ENCODE measurements around the gene IQCM.

IQCM gene

DNA sequence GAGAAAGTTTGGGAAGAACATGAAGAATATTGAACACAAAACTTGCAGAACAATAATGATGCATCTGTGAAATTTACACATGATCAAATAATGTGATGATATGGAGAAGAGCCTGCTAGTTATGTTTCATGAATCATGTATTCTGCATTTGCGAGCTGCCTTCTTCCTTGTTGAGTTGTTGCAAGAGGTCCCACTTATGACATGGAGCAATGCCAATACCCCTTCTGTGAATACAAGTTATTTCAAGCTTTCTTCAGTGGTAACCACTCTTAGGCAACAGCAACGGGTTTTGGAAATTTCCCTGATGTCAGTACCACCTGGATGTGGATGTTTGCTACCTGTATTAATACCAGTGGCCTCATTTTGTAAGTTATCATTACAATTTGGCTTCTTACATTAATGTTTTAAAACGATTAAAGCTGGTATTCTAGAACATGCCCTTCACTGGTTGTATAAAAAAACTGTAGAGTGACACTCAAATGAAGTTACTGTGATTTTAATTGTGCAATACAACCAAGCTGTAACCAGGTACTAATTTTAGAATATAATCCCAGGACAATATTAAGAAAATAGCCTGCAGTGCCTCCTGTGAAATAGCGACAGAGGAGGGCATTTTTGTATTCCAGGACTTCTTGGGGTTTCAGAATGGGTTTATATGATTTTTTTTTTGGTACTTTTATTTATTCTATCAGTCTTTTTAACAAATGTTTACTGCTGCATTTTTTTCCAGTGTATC is 25.3 kb downstream of the IQCM start:
- H3K9me3 Mint-ChIP-seq = no peaks in the 10 kb centered on the region
- H3K36me3 Mint-ChIP-seq (ENCODE audit: low read depth) = no peaks in the 10 kb centered on the region

DNA sequence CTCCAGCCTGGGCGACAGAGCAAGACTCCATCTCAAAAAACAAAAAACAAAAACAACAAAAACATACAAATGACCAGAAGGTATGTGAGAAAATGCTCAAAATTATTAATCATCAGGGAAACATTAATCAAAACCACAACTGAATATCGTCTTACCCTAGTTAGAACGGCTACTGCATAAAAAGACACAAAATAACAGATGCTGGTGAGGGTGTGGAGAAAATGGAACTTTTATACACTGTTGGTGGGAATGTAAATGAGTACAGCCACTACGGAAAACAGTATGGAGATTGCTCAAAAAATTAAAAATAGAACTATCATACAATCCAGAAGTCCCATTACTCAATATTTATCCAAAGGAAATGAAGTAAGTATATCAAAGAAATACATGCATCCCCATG is 27.3 kb downstream of the IQCM start:
- H3K4me3 Mint-ChIP-seq = no peak overlapping the region
- H3K4me1 Mint-ChIP-seq = no peaks in the 10 kb centered on the region
- no peaks in the 10 kb centered on the region for H3K9me3 Mint-ChIP-seq
- no peaks in the 10 kb centered on the region for H3K27me3 Mint-ChIP-seq (ENCODE audit: low read depth)
- TF ChIP-seq, protein P1, sequence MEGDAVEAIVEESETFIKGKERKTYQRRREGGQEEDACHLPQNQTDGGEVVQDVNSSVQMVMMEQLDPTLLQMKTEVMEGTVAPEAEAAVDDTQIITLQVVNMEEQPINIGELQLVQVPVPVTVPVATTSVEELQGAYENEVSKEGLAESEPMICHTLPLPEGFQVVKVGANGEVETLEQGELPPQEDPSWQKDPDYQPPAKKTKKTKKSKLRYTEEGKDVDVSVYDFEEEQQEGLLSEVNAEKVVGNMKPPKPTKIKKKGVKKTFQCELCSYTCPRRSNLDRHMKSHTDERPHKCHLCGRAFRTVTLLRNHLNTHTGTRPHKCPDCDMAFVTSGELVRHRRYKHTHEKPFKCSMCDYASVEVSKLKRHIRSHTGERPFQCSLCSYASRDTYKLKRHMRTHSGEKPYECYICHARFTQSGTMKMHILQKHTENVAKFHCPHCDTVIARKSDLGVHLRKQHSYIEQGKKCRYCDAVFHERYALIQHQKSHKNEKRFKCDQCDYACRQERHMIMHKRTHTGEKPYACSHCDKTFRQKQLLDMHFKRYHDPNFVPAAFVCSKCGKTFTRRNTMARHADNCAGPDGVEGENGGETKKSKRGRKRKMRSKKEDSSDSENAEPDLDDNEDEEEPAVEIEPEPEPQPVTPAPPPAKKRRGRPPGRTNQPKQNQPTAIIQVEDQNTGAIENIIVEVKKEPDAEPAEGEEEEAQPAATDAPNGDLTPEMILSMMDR (IDR thresholded peaks at IDR 0.05; ENCODE audit: unreplicated experiment in 3 of 3) = no peak
- no peaks in the 10 kb centered on the region for H3K36me3 Mint-ChIP-seq (ENCODE audit: low read depth)
- no peak overlapping the region for H3K27ac Mint-ChIP-seq

More for the DNA sequence above, 25.3 kb downstream of the IQCM start:
- no peaks in the 10 kb centered on the region for H3K4me1 Mint-ChIP-seq
- no peak overlapping the region for H3K27ac Mint-ChIP-seq
- no peaks in the 10 kb centered on the region for H3K27me3 Mint-ChIP-seq (ENCODE audit: low read depth)
- TF ChIP-seq, protein P1 (IDR thresholded peaks at IDR 0.05; ENCODE audit: unreplicated experiment in 3 of 3) = no peak
- no peak overlapping the region for H3K4me3 Mint-ChIP-seq

- TF ChIP-seq, protein P1 (IDR thresholded peaks at IDR 0.05; ENCODE audit: unreplicated experiment in 3 of 3) = no peak
- no peaks in the 10 kb centered on the region for H3K36me3 Mint-ChIP-seq (ENCODE audit: low read depth)
These were observed 29.8 kb downstream of the IQCM start for GRCh38 chr4:149785696-149786431.

DNA sequence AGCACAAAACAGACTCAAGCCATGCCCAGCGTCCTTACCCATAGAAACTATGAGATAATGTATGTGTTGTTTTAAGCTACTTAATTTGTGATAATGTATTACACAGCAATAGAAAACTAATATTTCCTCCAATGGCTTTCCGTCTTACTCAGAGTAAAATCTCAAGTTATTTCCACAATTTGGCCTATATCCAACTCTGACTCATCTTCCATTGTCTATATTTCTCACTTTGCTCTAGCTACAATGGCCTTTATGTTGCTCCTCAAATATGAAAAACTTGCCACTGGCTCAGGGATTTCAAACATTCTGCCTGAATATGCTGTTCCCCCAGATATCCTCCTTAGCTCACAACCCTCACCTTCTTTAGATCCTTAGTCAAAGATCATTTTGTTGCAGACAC is 31.6 kb downstream of the IQCM start:
- Mint-ChIP-seq H3K4me1 (no peaks in the 10 kb centered on the region), H3K27me3 (ENCODE audit: low read depth) (no peaks in the 10 kb centered on the region), H3K36me3 (ENCODE audit: low read depth) (no peaks in the 10 kb centered on the region), H3K27ac (no peak overlapping the region), H3K9me3 (no peaks in the 10 kb centered on the region), H3K4me3 (no peak overlapping the region)
- TF ChIP-seq, protein P1 (IDR thresholded peaks at IDR 0.05; ENCODE audit: unreplicated experiment in 3 of 3) = no peak

More at GRCh38 chr4:149785696-149786431, 29.8 kb downstream of the IQCM start:
- Mint-ChIP-seq H3K27me3 (ENCODE audit: low read depth) (no peaks in the 10 kb centered on the region), H3K4me3 (no peak overlapping the region), H3K4me1 (no peaks in the 10 kb centered on the region), H3K27ac (no peak overlapping the region), H3K9me3 (no peaks in the 10 kb centered on the region)

- Mint-ChIP-seq H3K4me1 (no peaks in the 10 kb centered on the region), H3K36me3 (ENCODE audit: low read depth) (no peaks in the 10 kb centered on the region), H3K9me3 (no peaks in the 10 kb centered on the region), H3K27me3 (ENCODE audit: low read depth) (no peaks in the 10 kb centered on the region), H3K4me3 (no peak overlapping the region), H3K27ac (no peak overlapping the region)
- TF ChIP-seq, protein P1 (IDR thresholded peaks at IDR 0.05; ENCODE audit: unreplicated experiment in 3 of 3) = no peak
These were observed 34.5 kb downstream of the IQCM start for GRCh38 chr4:149781150-149781549.

All from nephron (organoid).